Thoracic aorta (tissue), 2 donors: ENCODE measurements around the gene PKIB. TPM values are rescaled to one million over a fixed set of nuclear protein-coding genes. Genes with fewer than 3 reads are reported as not detected.

Source experiments
- ATAC-seq: fragments of 150-250 bp; one replicate; pipeline ENCODE4 v1.8.0; 2017; ENCODE audit warnings: low read depth; ENCODE audit not compliant: insufficient number of reproducible peaks, low FRiP score
- DNase-seq: peaks from one replicate; pipeline ENCODE4 v3.0.0-alpha.2; 2020; ENCODE audit warnings: low spot score
- H3K27ac ChIP-seq, 2 donors: fragments of 200-600 bp; sonication (generic); 1 replicate in 1 of 2; 2 replicates in 1 of 2; pipeline ENCODE4 v1.5.1; 2016; ENCODE audit warnings: mild to moderate bottlenecking in 2 of 2, moderate library complexity in 2 of 2
- H3K27me3 ChIP-seq: fragments of 200-600 bp; sonication (generic); replicated peaks from 2 replicates; pipeline ENCODE4 v1.6.0; 2016; ENCODE audit warnings: mild to moderate bottlenecking; ENCODE audit not compliant: insufficient read depth
- H3K36me3 ChIP-seq: fragments of 200-600 bp; sonication (generic); one replicate; pipeline ENCODE4 v1.5.1; 2016
- H3K4me1 ChIP-seq, 2 donors: fragments of 200-600 bp; sonication (generic); 1 replicate in 1 of 2; 2 replicates in 1 of 2; pipeline versions ENCODE4 v1.5.1 to v1.6.0; 2016; ENCODE audit warnings: low read depth in 2 of 2, mild to moderate bottlenecking in 1 of 2; ENCODE audit not compliant: control insufficient read depth in 1 of 2
- H3K4me3 ChIP-seq: fragments of 200-600 bp; sonication (generic); 2 replicates; pipeline ENCODE4 v1.5.1; 2016; ENCODE audit warnings: mild to moderate bottlenecking
- H3K9me3 ChIP-seq: fragments of 200-600 bp; sonication (generic); 2 replicates; pipeline ENCODE4 v1.5.1; 2016
- CTCF ChIP-seq: fragments of 200-600 bp; sonication (generic); IDR thresholded peaks from one replicate; pipeline ENCODE4 v1.5.1; 2019; ENCODE audit warnings: antibody characterized with exemption
- total RNA-seq, 2 donors: library from RNA; depleted of rRNA; stranded (reverse); fragments of >200 nt; gene quantifications; one replicate each; pipeline versions ENCODE4 v1.1.0 to v1.2.3, GENCODE V29; 2016

The PKIB gene
- total RNA-seq, 2 donors from 2014 or later, result 0.81 to 6.0 TPM

GRCh38 chr6:122692175-122692598 lies 82.0 kb downstream of the PKIB start:
- no peak for TF ChIP-seq CTCF
- DNase-seq, result no peak
- ATAC-seq, result no peak
- no peak overlapping the region for H3K27ac ChIP-seq
- H3K27me3 ChIP-seq, result no peaks in the 10 kb centered on the region
- no peak overlapping the region for H3K4me3 ChIP-seq
- H3K36me3 ChIP-seq, result no peaks in the 10 kb centered on the region
- no peaks in the 10 kb centered on the region for H3K4me1 ChIP-seq
- H3K9me3 ChIP-seq, result no peaks in the 10 kb centered on the region

GRCh38 chr6:122692807-122693580 lies 82.8 kb downstream of the PKIB start:
- ATAC-seq (no peak), DNase-seq (no peak)
- Histone ChIP-seq H3K4me3 (no peak overlapping the region), H3K9me3 (no peaks in the 10 kb centered on the region), H3K4me1 (no peaks in the 10 kb centered on the region), H3K27me3 (no peaks in the 10 kb centered on the region), H3K36me3 (no peaks in the 10 kb centered on the region), H3K27ac (no peak overlapping the region)
- no peak for TF ChIP-seq CTCF

- ATAC-seq, result no peak
- DNase-seq, result no peak
- H3K9me3 ChIP-seq, result no peaks in the 10 kb centered on the region
- H3K36me3 ChIP-seq, result no peaks in the 10 kb centered on the region
- no peak overlapping the region for H3K27ac ChIP-seq
- no peak for TF ChIP-seq CTCF
- H3K4me1 ChIP-seq, result no peaks in the 10 kb centered on the region
- no peaks in the 10 kb centered on the region for H3K27me3 ChIP-seq
- H3K4me3 ChIP-seq, result no peak overlapping the region
Measured at GRCh38 chr6:122694075-122694474, 83.9 kb downstream of the PKIB start.

- Histone ChIP-seq H3K27ac (no peak overlapping the region), H3K36me3 (no peaks in the 10 kb centered on the region), H3K4me3 (no peak overlapping the region), H3K27me3 (no peaks in the 10 kb centered on the region), H3K9me3 (no peaks in the 10 kb centered on the region), H3K4me1 (no peaks in the 10 kb centered on the region)
- no peak for TF ChIP-seq CTCF
- ATAC-seq, result no peak
- DNase-seq, result no peak
Measured at GRCh38 chr6:122694602-122695001, 84.4 kb downstream of the PKIB start.

- no peaks in the 10 kb centered on the region for H3K4me1 ChIP-seq
- no peak overlapping the region for H3K27ac ChIP-seq
- no peaks in the 10 kb centered on the region for H3K9me3 ChIP-seq
- H3K36me3 ChIP-seq, result no peaks in the 10 kb centered on the region
- H3K4me3 ChIP-seq, result no peak overlapping the region
- DNase-seq (no peak), ATAC-seq (no peak)
- H3K27me3 ChIP-seq, result no peaks in the 10 kb centered on the region
- TF ChIP-seq CTCF, result no peak
Measured at GRCh38 chr6:122695188-122695587, 85.0 kb downstream of the PKIB start.
